ENCODE results near the gene CCN5.
"Not testable (repeated sequence)": the region's sequence is repeated elsewhere in the genome, so short reads cannot be mapped to it uniquely, and the experiment has no call there.

CCN5 gene

GRCh38 chr20:44714701-44715498 lies at the start of gene CCN5:
CCN5 (plus strand) TSS chr20:44715369; CDS start chr20:44715391, 22 bp downstream.
- DNase-seq (ENCODE audit: low read depth): no peak

GRCh38 chr20:44666066-44666465 lies 49.1 kb upstream of the CCN5 start:
- DNase-seq (ENCODE audit: low read depth): no peak

GRCh38 chr20:44670851-44671250 lies 44.3 kb upstream of the CCN5 start:
- DNase-seq (ENCODE audit: low read depth): not testable (repeated sequence)

- peak; percentile 44 for DNase-seq (ENCODE audit: low read depth)
Observed at GRCh38 chr20:44671541-44671940, 43.6 kb upstream of the CCN5 start.

- not testable (repeated sequence) for DNase-seq (ENCODE audit: low read depth)
Observed at GRCh38 chr20:44672318-44672902, 42.8 kb upstream of the CCN5 start.

- DNase-seq (ENCODE audit: low read depth): no peak
Observed at GRCh38 chr20:44678242-44678641, 36.9 kb upstream of the CCN5 start.

GRCh38 chr20:44678990-44679611 lies 36.1 kb upstream of the CCN5 start:
- no peak for DNase-seq (ENCODE audit: low read depth)

- DNase-seq (ENCODE audit: low read depth): no peak
Observed at GRCh38 chr20:44681796-44682566, 33.2 kb upstream of the CCN5 start.

GRCh38 chr20:44683263-44684046 lies 31.7 kb upstream of the CCN5 start:
- peak; percentile 53 for DNase-seq (ENCODE audit: low read depth)

GRCh38 chr20:44684047-44684967 lies 30.9 kb upstream of the CCN5 start:
- no peak for DNase-seq (ENCODE audit: low read depth)

GRCh38 chr20:44686934-44687333 lies 28.2 kb upstream of the CCN5 start:
- no peak for DNase-seq (ENCODE audit: low read depth)

GRCh38 chr20:44688053-44688625 lies 27.0 kb upstream of the CCN5 start:
- DNase-seq (ENCODE audit: low read depth): no peak

GRCh38 chr20:44689809-44690208 lies 25.4 kb upstream of the CCN5 start:
- DNase-seq (ENCODE audit: low read depth): no peak

GRCh38 chr20:44690781-44691423 lies 24.3 kb upstream of the CCN5 start:
- no peak for DNase-seq (ENCODE audit: low read depth)

- DNase-seq (ENCODE audit: low read depth): no peak
Observed at GRCh38 chr20:44691424-44692423, 23.4 kb upstream of the CCN5 start.

- DNase-seq (ENCODE audit: low read depth): no peak
Observed at GRCh38 chr20:44692932-44693480, 22.2 kb upstream of the CCN5 start.

- no peak for DNase-seq (ENCODE audit: low read depth)
Observed at GRCh38 chr20:44693627-44694026, 21.5 kb upstream of the CCN5 start.

GRCh38 chr20:44694159-44694558 lies 21.0 kb upstream of the CCN5 start:
- no peak for DNase-seq (ENCODE audit: low read depth)
